Stimulated activated CD4-positive, alpha-beta T cell treated with anti-CD3 and anti-CD28 coated beads, Interleukin-2, amount 100 ng/mL, for 4 hours (primary cell): ENCODE data around the gene RASSF6.
"Not testable (repeated sequence)": the region's sequence is repeated elsewhere in the genome, so short reads cannot be mapped to it uniquely, and the experiment has no call there.

Source experiments
- DNase-seq: peaks from one replicate; pipeline ENCODE4 v3.0.0-alpha.2; 2020; ENCODE audit warnings: low read depth

RASSF6 gene

DNA sequence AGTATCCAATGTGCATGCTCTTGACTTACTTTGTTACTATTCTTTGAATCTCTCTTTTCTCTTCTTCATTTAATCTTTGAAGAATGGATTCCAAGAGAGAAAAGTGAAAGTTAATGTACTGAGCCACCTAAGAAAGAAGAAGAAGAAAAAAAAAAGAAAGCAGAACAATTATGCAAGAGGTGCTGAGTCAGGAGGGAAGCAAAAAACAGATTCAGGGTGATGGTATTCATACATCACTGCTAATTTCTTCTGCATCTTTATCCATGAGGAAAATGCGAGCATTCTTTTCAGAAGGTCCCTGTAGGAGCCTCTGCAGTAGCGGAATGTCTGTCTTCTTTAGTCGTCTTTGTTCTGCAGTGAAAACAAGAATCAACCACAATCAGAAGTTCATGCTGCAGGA lies 43.9 kb downstream of the RASSF6 start:
- no peak for DNase-seq

DNA sequence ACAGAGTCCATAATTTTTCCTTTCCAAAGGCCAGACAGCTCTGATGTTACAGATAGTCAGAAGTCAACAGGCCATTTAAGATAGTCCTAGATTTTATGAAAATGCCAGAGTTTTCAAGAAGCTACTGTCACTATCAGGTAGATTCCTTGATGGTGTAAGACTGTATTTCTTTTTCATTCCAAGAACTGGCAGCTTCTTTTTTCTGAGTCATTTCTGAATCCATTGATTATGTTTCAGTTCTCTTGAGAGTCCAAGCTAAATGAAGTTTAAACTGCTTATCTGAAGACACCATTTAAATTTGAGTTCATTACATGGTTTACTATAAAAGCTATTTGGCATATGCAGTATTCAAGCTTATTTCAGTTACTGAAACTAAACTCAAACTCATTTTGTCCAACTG lies 44.6 kb downstream of the RASSF6 start:
- DNase-seq = no peak

DNA sequence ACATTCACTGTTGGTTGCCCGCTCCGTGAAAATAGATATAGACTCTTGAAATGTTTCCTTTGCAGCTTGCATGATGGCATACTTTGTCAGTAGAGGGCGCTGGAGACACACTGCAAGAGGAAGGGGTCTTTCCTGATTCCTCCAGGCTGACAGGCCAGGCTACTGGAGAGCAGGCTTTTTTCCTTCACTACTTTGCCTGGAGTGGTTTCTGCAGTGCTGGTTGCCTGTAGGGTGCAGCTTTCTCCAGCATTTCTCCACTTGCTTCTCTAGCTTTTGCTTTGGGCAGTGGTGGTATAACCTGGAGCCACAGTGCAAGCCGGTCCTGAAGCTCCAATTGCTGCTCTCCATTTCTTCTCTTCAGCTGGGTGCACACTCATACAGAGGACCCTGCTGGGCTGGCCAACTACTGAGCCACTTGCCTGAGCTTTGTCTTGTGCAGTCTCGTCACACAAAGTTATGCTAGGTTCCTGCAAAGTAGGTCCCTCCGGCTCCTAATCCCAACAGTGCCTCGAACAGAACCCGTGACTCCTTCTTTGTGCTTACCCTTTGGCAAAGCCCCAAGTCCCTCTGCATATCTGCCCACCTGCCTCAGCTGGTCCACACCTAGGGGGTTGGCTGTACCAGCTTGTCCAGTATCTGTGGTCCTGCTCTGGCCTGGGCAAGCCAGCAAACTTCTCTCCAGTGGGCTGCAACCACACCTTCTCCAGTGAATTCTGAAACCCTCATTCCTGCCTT lies 46.3 kb downstream of the RASSF6 start:
- no peak for DNase-seq

DNA sequence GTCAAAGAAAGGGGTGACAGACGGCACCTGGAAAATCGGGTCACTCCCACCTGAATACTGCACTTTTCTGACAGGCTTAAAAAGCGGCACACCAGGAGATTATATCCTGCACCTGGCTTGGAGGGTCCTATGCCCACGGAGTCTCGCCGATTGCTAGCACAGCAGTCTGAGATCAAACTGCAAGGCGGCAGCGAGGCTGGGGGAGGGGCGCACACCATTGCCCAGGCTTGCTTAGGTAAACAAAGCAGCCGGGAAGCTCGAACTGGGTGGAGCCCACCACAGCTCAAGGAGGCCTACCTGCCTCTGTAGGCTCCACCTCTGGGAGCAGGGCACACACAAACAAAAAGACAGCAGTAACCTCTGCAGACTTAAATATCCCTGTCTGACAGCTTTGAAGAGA lies 69.4 kb downstream of the RASSF6 start:
- not testable (repeated sequence) for DNase-seq

DNA sequence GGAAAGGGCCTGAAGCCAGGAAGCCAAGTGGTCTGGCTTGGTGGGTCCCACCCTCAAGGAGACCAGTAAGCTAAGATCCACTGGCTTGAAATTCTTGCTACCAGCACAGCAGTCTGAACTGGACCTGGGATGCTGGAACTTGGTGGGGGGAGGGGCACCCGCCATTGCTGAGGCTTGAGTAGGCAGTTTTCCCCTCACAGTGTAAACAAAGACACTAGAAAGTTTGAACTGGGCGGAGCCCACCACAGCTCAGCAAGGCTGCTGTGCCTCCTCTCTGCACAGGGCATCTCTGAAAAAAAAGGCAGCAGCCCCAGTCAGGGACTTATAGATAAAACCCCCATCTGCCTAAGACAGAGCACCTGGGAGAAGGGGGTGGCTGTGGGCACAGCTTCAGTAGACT lies 75.6 kb downstream of the RASSF6 start:
- DNase-seq = no peak

DNA sequence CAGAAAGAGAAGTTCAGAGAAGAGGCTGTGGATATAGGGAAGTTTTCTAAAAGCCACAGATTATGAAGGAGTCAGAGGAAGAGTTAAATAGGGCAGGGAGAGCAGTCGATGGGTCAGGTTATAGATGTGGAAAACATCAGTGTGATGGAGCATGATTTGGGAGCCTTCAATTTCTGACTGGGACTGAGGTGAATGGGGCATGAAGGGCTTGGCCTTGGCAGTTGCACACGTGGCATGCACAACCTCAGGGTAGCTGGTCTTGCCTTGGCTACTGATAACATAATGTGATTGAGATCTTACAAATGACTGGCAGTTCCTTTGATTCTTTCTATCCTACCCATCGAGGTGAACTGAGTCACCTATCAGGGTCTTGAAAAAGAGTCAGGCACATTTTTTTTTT lies 79.0 kb downstream of the RASSF6 start:
- DNase-seq = no peak

DNA sequence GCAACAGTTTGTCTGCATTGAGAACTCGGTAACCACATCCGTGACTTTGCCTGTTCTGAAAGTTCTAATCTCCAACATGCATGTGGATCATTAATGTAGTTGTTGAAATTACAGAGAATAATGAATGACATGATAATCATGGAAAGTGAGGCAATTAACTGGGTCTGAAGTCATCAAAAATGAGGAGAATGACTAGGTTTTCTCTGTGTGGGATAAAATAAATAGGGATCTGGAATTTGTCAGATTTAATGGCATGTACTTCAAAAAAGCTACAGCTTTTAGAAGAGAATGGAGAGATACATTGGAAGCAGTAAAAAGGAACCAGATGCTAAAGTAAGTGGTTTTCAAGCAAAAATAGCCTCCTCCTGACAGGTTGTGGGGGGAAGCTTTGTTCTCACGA lies 79.4 kb downstream of the RASSF6 start:
- no peak for DNase-seq

DNA sequence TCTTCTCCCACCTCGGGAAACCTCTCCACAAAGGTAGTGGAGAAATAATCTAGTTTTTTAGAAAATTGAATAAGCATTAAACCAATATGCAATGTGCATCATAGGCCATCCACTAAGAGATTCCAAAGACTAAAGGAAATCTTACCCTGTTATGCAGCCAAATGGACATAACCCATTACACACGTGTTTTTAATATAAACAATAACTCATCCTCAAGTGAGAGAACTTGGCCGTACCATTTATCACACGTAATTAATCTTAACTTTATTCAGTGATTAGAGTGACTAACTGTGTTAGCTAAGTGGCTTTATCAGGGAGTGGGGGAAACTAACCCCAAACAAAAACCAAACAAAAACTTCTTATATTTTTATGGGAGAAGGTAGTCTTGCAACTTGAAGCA lies 80.8 kb downstream of the RASSF6 start:
- no peak for DNase-seq

DNA sequence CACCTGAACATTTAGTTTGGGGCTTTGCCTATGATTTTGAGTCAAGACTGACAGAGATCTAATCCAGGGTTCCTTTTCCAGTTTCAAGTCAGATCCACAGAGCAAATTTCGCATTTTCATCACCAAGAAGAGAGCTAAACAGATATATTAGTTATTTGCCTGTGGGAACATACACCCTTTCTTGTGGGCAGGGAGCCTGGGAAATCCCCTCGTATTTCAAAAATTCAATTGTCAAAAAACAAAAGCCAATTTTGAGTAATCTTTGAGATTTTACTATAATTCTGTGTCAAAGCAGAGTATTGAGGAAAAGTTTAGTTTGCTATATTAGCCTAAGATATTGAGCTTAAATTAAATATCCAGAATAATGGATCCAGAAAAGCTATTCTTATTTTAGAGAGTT lies 82.1 kb downstream of the RASSF6 start:
- no peak for DNase-seq

DNA sequence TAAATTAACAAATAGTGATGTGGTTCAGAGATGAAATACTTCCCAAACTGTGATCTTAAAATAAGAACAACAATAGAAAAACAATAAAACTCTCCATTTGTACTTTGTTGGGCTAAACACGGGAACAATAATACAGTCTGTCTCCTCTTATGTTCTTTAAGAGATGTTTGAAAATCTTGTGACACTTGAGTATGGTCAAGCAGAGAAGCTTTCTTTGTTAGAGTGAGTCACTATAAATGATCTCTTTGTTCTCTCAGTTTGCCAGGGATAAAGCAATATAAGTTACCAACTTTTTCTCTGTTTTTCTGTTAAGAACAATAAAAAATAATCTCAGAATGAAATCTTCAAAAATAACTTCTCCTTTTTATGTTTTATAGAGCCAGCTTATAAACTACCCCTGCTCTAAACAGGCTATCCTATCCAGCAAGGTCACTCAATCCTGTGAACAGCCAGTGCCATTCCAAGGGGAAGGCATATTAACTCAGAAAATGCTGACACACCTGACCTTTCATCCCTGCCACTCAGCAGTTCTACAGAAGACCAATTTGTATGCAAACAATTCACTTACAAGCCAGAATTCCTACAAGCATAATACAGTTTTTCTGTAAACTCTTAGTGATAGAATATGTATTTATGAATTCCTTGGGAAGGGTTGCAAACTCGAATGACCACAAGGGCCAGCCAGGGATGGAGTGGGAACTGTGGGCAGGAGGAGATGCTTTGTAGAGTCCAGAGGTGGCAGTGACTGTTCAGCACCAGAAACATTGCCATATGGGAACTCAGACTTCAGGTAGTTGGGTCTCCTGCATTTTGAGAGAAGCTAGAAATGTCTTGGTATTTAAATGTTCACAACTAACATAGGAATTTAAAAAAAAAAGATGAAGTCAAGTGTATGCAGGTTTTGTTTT lies 86.5 kb downstream of the RASSF6 start:
- no peak for DNase-seq

DNA sequence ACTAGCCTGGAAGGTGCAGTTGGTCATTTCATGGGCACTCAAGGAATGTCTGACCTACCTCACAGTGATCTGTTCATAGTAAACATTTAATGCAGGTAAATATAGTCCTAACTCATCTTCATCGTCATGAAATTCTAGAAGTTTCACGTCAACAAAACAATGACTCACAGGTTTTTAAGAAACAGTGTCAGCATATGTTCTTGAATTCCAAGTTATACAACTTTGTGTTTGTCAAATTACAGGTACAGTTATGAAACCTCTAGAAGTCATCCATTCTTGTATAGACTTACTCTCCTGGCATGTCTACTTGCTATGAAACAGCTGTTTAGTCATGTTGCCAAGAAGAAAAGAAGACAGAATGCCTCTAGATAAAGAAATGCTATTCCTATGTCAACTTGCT lies 92.1 kb downstream of the RASSF6 start:
- no peak for DNase-seq

DNA sequence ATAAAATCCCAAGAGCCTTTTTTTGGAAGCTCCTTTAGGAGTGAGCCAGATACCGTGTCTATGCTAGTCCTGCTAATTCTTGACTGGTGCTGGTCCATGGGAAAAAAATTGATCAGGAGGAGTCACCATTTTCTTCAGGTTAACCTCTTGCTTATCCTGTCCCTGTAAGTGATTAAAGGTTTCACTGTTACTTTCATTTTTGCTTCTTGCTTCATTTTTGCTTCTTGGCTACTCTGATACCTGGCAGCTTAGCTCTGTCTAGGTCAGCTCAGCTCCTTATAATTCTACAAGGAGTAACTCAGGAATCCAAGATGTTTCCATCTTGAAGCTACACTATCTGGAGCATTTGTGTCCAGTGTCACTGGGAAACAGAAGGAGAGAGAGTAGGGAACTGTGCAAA lies 93.0 kb downstream of the RASSF6 start:
- DNase-seq = no peak

DNA sequence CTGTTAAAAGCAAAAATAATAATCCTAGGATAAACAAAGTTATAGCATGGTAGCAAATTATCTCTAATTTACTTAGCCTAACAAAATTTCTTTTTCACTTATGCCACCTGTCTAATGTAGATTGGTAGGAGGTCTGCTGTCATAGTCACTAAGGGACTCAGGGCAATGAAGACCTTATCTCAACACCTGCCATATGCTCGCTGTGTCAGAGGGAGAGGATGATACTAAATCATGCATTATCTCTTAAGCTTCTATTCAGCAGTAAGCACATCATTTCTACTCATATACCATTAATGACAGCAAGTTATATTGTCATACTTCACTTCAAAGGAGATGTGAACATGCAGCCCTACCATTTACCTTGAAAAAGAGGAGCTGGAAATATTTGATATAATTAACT lies 94.6 kb downstream of the RASSF6 start:
- no peak for DNase-seq

DNA sequence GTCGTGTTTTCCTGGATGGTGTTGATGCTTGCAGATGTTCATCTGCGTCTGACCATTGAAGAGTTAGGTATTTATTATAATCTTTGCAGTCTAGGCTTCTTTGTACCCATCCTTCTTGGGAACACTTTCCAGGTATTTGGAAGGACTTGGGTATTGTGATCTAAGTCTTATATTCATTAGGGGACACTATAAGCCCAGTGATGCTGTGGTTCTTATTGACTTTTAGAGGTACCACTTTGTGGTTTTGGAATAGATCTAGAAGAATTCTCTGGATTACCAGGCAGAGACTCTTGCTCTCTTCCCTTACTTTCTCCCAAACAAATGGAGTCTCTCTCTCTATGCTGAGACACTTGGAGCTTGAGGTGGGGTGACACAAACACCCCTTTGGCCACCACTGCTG lies 97.1 kb downstream of the RASSF6 start:
- DNase-seq = no peak
